Activated T-helper 1 cell treated with Interleukin-2 at 50 U/mL for 16 hours (primary cell): ENCODE measurements around the gene RGS14.
"Not testable (repeated sequence)": the region's sequence is repeated elsewhere in the genome, so short reads cannot be mapped to it uniquely, and the experiment has no call there.

Source experiments
- DNase-seq: peaks from one replicate; pipeline ENCODE4 v3.0.0-alpha.2; 2020; ENCODE audit warnings: low read depth

The RGS14 gene

GRCh38 chr5:177366528-177367322 is 9.0 kb downstream of the RGS14 start:
- DNase-seq, result no peak

GRCh38 chr5:177367323-177367848 is 9.7 kb downstream of the RGS14 start:
- DNase-seq, result no peak

GRCh38 chr5:177367981-177368868 is 10.5 kb downstream of the RGS14 start:
- DNase-seq, result no peak

GRCh38 chr5:177368869-177369644 is 11.3 kb downstream of the RGS14 start:
- DNase-seq, result no peak

GRCh38 chr5:177369645-177370440 is 12.1 kb downstream of the RGS14 start:
- no peak for DNase-seq

- DNase-seq, result peak; percentile 14
These were observed 12.9 kb downstream of the RGS14 start for GRCh38 chr5:177370488-177371119.

GRCh38 chr5:177371120-177372033 is 13.7 kb downstream of the RGS14 start:
- DNase-seq, result no peak

- peak; percentile 22 for DNase-seq
These were observed 14.5 kb downstream of the RGS14 start for GRCh38 chr5:177372034-177372896.

GRCh38 chr5:177372910-177373309 is 15.2 kb downstream of the RGS14 start:
- DNase-seq, result no peak

GRCh38 chr5:177373806-177374205 is 16.1 kb downstream of the RGS14 start:
- no peak for DNase-seq

GRCh38 chr5:177374211-177374610 is 16.5 kb downstream of the RGS14 start:
- no peak for DNase-seq

- not testable (repeated sequence) for DNase-seq
These were observed 17.8 kb downstream of the RGS14 start for GRCh38 chr5:177375516-177375915.

- DNase-seq, result no peak
These were observed 18.4 kb downstream of the RGS14 start for GRCh38 chr5:177376107-177376506.

GRCh38 chr5:177377851-177378776 is 20.4 kb downstream of the RGS14 start:
- no peak for DNase-seq

GRCh38 chr5:177378884-177379883 is 21.5 kb downstream of the RGS14 start:
- DNase-seq, result no peak

- DNase-seq, result no peak
These were observed 23.0 kb downstream of the RGS14 start for GRCh38 chr5:177380805-177381126.
